SK-N-SH treated with all-trans-retinoic acid at 6 μM for 48 hours (cell line): ENCODE data around the gene AFAP1.

Experiments
- ATAC-seq: fragments of 200-7000 bp; cut with Tn5 transposase; 3 replicates; pipeline ENCODE4 v1.9.1; 2020; ENCODE audit warnings: mild to moderate bottlenecking, moderate library complexity
- ARNTL ChIP-seq: fragments of 450-650 bp; formaldehyde crosslinking; IDR thresholded peaks from 2 replicates; pipeline ENCODE4 v1.5.0; 2020; ENCODE audit warnings: low read depth, mild to moderate bottlenecking, moderate library complexity, borderline replicate concordance
- BACH2 ChIP-seq: fragments of 250-450 bp; sonication (Bioruptor Pico); IDR thresholded peaks from 2 replicates; pipeline ENCODE4 v1.9.0; 2021; ENCODE audit warnings: mild to moderate bottlenecking, borderline replicate concordance
- CREB5 ChIP-seq: fragments of 250-450 bp; sonication (Bioruptor Pico); IDR thresholded peaks from 2 replicates; pipeline ENCODE4 v1.5.1; 2020; ENCODE audit warnings: low read depth, mild to moderate bottlenecking, moderate library complexity
- CSDC2 ChIP-seq: fragments of 250-450 bp; sonication (Bioruptor Pico); IDR thresholded peaks from 2 replicates; pipeline ENCODE4 v1.5.0; 2020; ENCODE audit warnings: mild to moderate bottlenecking, moderate library complexity
- CSRNP3 ChIP-seq: fragments of 250-450 bp; sonication (Bioruptor Pico); IDR thresholded peaks from 2 replicates; pipeline ENCODE4 v1.5.1; 2021; ENCODE audit warnings: mild to moderate bottlenecking, moderate library complexity
- ESRRG ChIP-seq: fragments of 250-450 bp; sonication (Bioruptor Pico); IDR thresholded peaks from 2 replicates; pipeline ENCODE4 v1.6.1; 2021; ENCODE audit warnings: mild to moderate bottlenecking
- GLIS3 ChIP-seq: fragments of 250-450 bp; sonication (Bioruptor Pico); IDR thresholded peaks from 2 replicates; pipeline ENCODE4 v1.5.0; 2020; ENCODE audit warnings: mild to moderate bottlenecking, moderate library complexity
- ISL1 ChIP-seq: fragments of 250-450 bp; sonication (Bioruptor Pico); IDR thresholded peaks from 2 replicates; pipeline ENCODE4 v2.1.2; 2022; ENCODE audit warnings: mild to moderate bottlenecking, moderate library complexity
- OSR1 ChIP-seq: fragments of 250-450 bp; sonication (Bioruptor Pico); IDR thresholded peaks from 2 replicates; pipeline ENCODE4 v1.8.0; 2022; ENCODE audit warnings: moderate library complexity, mild to moderate bottlenecking, inconsistent platforms
- PATZ1 ChIP-seq: fragments of 250-450 bp; sonication (Bioruptor Pico); IDR thresholded peaks from 2 replicates; pipeline ENCODE4 v1.8.0; 2020; ENCODE audit warnings: mild to moderate bottlenecking, moderate library complexity, borderline replicate concordance
- PPARA ChIP-seq: fragments of 250-450 bp; sonication (Bioruptor Pico); IDR thresholded peaks from 2 replicates; pipeline ENCODE4 v1.5.0; 2020; ENCODE audit warnings: mild to moderate bottlenecking, borderline replicate concordance
- RARB ChIP-seq: fragments of 250-450 bp; sonication (Bioruptor Pico); IDR thresholded peaks from 2 replicates; pipeline ENCODE4 v1.8.0; 2021; ENCODE audit warnings: mild to moderate bottlenecking, moderate library complexity
- SNAI2 ChIP-seq: fragments of 250-450 bp; sonication (Bioruptor Pico); IDR thresholded peaks from 2 replicates; pipeline ENCODE4 v1.5.0; 2020; ENCODE audit warnings: mild to moderate bottlenecking, moderate library complexity
- TCF4 ChIP-seq: fragments of 250-450 bp; sonication (Bioruptor Pico); IDR thresholded peaks from 2 replicates; pipeline ENCODE4 v1.8.0; 2021; ENCODE audit warnings: mild to moderate bottlenecking, moderate library complexity, borderline replicate concordance
- TOX ChIP-seq: fragments of 250-450 bp; sonication (Bioruptor Pico); IDR thresholded peaks from 2 replicates; pipeline ENCODE4 v1.8.0; 2021; ENCODE audit warnings: mild to moderate bottlenecking, moderate library complexity, borderline replicate concordance
- ZC3H10 ChIP-seq: fragments of 250-450 bp; sonication (Bioruptor Pico); IDR thresholded peaks from 2 replicates; pipeline ENCODE4 v1.5.1; 2021; ENCODE audit warnings: mild to moderate bottlenecking, moderate library complexity
- ZFP3 ChIP-seq: fragments of 250-450 bp; sonication (Bioruptor Pico); IDR thresholded peaks from 2 replicates; pipeline ENCODE4 v1.5.0; 2020; ENCODE audit warnings: mild to moderate bottlenecking, moderate library complexity
- ZFP30 ChIP-seq: fragments of 450-650 bp; formaldehyde crosslinking; IDR thresholded peaks from 2 replicates; pipeline ENCODE4 v1.5.0; 2022; ENCODE audit warnings: mild to moderate bottlenecking, moderate library complexity
- ZNF70 ChIP-seq: fragments of 450-650 bp; formaldehyde crosslinking; IDR thresholded peaks from 2 replicates; pipeline ENCODE4 v1.5.0; 2020; ENCODE audit warnings: mild to moderate bottlenecking, moderate library complexity

AFAP1 gene

GRCh38 chr4:7868436-7868775, 71.3 kb downstream of the AFAP1 start (continued):
- TF ChIP-seq CSDC2 (CRISPR knock-in tag) (no peak), OSR1 (CRISPR knock-in tag) (no peak)

- ATAC-seq, result no peak
- no peak for TF ChIP-seq ZC3H10 (CRISPR knock-in tag)
- no peak for TF ChIP-seq ISL1 (CRISPR knock-in tag)
- no peak for TF ChIP-seq TCF4 (CRISPR knock-in tag)
- TF ChIP-seq BACH2, result no peak
- TF ChIP-seq CSRNP3 (CRISPR knock-in tag), result no peak
- TF ChIP-seq PATZ1, result no peak
- no peak for TF ChIP-seq OSR1 (CRISPR knock-in tag)
- TF ChIP-seq PPARA (CRISPR knock-in tag), result no peak
- TF ChIP-seq CREB5 (CRISPR knock-in tag), result no peak
- no peak for TF ChIP-seq TOX (CRISPR knock-in tag)
- no peak for TF ChIP-seq GLIS3 (CRISPR knock-in tag)
- TF ChIP-seq, all 23 proteins: peak for 0
Measured at GRCh38 chr4:7867701-7868435, 71.8 kb downstream of the AFAP1 start.

- ATAC-seq, result no peak
- no peak for TF ChIP-seq GLIS3 (CRISPR knock-in tag)
- TF ChIP-seq ZFP3 (CRISPR knock-in tag), result no peak
- TF ChIP-seq ISL1 (CRISPR knock-in tag), result no peak
- TF ChIP-seq ZFP30 (CRISPR knock-in tag), result no peak
- TF ChIP-seq ESRRG (CRISPR knock-in tag), result no peak
- no peak for TF ChIP-seq PPARA (CRISPR knock-in tag)
- no peak for TF ChIP-seq PATZ1
- no peak for TF ChIP-seq ZC3H10 (CRISPR knock-in tag)
- no peak for TF ChIP-seq ARNTL
- TF ChIP-seq ZNF70, result no peak
- no peak for TF ChIP-seq TOX (CRISPR knock-in tag)
- TF ChIP-seq OSR1 (CRISPR knock-in tag), result no peak
- TF ChIP-seq SNAI2 (CRISPR knock-in tag), result no peak
- no peak for TF ChIP-seq CREB5 (CRISPR knock-in tag)
- no peak for TF ChIP-seq RARB (CRISPR knock-in tag)
- no peak for TF ChIP-seq CSRNP3 (CRISPR knock-in tag)
Measured at GRCh38 chr4:7867191-7867590, 72.5 kb downstream of the AFAP1 start.
